22Rv1 (cell line): ENCODE measurements around the gene TRAK1.

Source experiments
- CTCF ChIP-seq: fragments of 450-650 bp; IDR thresholded peaks from 2 replicates; pipeline ENCODE4 v1.5.1; 2017; ENCODE audit warnings: mild to moderate bottlenecking
- ZFX ChIP-seq: fragments of 450-650 bp; IDR thresholded peaks from 2 replicates; pipeline ENCODE4 v1.6.1; 2017; ENCODE audit warnings: antibody characterized with exemption, borderline replicate concordance

DNA sequence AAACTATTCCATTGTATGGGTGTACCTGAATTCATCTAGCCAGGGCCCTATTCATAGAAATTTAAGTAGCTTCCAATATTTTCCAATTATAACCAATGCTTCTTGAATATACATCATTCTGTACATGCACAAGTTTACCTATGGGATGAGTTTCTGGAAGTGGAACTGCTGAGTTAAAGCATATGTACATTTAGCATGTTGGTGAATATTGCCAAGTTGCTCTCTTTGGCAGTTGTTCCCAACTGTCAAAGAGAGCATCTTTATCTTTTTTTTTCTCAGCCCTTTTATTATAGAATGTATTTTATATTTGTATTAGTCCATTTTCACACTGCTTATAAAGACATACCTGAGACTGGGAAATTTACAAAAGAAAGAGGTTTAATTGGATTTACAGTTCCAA lies 183.1 kb downstream of the TRAK1 start:
- TF ChIP-seq CTCF (no peak), ZFX (no peak)
